GM10847 (cell line): Measurements from ENCODE around the gene TRA2A.

Experiments used
- POLR2A ChIP-seq: IDR thresholded peaks from 2 replicates; pipeline ENCODE4 v1.6.1; 2011; ENCODE audit not compliant: insufficient read length; ENCODE audit errors: extremely low read depth

The TRA2A gene

DNA sequence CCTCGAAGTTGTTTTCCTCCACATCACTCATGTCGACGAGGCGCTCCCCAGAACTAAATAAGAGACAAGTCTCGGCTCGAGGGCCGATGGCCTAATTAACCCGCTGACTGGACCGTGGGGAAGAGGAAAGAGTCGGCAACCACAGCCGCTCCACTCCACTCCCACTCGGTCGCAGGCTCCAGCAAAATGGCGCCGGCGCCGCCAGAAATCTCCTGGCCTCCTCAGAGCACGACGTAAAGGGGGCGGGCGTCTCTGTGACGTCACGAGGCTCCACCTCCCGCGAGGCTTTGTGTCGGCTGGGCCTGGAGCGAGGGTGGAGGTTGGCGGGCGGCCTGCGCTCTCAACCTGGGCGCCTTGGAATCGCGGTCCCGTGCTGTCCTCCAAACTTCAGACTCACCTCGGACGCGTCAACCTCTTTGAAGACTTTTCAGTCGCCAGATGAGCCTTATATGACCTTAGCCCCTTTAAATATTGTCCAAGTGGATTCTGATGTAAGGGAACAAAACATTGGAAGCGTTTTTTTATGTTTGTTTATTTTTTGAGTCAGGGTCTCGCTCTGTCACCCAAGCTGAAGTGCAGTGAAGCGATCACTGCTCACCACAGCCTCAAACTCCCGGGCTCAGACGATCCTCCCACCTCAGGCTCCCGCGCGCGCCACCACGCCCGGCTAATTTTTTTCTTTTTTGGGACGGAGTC lies at the start of gene TRA2A:
TRA2A (minus strand) TSS at position 188 of the 696 bp plus-strand sequence; CDS start at position 31, 157 bp downstream.
- TF ChIP-seq POLR2A: peak; percentile 93

DNA sequence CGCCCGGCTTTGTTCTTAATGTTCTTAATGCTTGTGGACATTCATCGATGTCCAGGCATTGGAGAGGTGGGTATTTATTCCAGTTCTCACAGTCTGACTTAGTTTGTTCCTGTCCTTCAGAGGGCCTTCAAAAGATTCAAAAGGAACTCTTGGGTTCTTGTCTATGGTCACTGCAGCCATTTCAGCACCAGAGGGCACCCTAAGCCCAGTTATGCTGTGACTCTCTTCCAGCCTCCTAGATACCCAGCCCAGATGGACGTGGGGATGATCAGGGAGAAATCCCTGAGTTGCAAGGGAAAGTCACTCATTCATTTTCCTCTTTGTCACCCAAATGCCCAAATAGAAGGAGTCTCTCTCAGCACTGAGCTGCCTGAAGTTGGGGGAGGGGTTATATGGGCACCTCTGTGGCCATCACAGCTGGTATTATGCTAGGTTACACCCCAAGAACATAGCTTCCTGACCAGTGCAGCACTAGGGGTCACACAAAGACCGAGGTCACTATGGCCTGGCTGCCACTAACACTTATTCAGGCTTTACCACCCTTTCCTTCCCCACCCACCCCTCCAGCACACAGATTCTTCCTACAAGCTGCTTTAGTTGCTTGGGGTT lies 38.9 kb upstream of the TRA2A start:
- TF ChIP-seq POLR2A: no peak

DNA sequence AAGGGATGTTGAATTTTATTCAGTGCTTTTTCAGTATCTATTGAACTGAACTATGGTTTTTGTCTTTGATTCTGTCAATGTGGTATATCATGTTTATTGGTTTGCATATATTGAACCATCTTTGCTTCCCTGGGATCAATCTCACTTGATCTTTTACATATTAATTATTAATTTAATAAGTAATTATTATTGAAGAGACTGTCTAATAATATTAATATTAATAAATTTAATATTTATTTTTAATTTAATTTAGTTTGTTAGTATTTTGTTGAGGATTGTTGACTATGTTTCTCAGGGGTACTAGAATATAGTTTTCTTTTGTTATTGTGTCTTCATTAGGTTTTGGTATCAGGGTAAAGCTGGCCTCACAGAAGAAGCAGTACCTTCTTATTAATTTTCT lies 26.5 kb upstream of the TRA2A start:
- no peak for TF ChIP-seq POLR2A

DNA sequence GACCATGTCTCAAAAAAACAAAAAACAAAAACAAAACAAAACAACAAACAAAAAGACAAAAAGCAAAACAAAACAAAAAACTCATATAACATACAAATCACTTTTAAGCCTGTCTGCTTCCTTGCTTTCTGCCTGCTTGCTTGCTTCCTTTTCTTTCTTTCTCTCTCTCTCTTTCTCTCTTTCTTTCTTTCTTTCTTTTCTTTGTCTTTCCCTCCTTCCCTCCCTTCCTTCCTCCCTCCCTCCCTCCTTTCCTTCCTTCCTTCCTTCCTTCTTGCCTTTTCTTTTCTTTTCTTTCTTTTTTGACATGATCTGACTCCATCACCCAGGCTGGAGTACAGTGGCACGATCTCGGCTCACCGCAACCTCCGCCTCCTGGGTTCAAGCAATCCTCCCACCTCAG lies 15.9 kb upstream of the TRA2A start:
- no peak for TF ChIP-seq POLR2A

DNA sequence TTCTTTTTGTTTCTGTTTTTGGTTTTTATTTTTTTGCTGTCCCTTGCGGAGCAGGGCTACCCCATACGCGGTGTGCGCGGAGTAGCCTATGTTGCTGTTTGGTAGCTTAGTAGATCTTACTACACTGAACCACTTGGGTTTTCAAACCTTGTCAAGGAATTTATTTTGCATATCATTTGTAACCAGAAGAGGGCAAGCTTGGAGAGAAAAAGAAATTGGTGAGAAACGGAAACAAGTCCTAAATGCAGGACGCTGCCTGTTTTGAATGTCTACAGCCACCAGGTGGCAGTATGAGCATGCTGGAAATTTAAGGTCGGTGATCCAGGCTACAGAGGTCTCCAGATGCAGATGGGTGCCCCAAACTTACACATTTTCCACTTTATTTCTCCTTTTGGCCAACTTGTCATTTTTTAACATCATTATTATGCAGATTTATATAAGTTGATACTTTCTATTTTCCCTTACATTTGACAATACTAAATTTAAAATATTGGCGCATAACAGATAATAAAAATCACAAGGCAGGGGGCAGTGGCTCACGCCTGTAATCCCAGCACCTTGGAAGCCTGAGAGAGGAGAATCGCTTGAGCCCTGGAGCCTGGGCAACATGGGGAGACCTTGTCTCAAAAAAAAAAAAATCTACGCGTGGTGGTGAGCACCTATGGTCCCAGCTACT lies 15.3 kb upstream of the TRA2A start:
- no peak for TF ChIP-seq POLR2A

DNA sequence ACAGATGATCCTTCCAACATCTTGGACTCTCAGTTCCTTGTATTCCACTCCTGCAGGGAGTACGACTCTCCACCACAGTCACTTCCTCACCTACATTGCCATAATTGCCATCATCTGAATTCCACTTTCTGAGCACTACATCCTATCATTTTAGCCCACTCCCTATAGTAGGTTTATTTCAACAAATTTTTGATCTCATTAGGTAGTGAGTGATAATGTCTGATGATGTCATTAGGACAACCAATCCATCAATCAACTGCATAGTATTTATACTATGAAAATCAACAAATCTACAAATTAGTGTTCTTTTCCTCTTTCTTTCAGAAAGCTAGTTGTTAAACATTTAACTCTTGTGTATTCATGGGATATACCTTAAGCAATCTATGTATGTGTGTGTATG lies 13.7 kb upstream of the TRA2A start:
- no peak for TF ChIP-seq POLR2A

DNA sequence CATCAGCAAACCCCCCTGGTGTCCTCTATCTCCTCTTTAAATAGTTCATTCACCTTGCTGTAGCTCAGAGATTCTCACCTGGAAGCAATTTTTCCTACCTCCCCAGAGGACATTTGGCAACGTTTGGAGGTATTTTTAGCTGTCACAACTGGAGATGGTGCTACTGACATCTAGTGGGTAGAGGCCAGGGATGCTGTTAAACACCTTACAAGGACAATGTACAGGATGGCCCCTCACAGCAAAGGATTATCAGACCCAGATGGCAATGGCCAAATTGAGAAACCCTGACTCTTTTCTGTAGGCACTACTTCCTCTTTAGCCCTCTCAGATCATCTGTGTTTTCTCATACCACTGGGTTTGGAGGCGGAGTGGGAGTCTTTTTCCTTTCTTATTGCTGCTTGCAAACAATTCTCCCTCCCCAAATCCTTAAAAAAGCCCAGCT lies 13.2 kb upstream of the TRA2A start:
- TF ChIP-seq POLR2A: no peak

DNA sequence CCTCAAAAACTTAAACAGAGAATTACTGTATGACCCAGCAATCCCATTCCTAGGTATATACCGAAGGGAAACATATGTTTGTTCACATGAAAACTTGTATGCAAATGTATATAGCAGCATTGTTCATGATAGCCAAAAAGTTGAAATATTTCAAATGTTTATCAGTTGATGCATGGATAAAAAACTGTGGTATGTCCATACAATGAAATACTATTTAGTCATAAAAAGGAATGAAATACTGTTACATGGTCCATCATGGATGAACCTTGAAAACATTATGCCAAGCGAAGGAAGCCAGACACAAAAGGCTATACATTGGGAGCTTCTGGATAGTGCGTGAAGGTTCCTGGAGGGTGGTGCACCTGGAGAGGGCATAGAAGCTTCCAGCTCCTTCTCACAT lies 11.0 kb upstream of the TRA2A start:
- TF ChIP-seq POLR2A: no peak

DNA sequence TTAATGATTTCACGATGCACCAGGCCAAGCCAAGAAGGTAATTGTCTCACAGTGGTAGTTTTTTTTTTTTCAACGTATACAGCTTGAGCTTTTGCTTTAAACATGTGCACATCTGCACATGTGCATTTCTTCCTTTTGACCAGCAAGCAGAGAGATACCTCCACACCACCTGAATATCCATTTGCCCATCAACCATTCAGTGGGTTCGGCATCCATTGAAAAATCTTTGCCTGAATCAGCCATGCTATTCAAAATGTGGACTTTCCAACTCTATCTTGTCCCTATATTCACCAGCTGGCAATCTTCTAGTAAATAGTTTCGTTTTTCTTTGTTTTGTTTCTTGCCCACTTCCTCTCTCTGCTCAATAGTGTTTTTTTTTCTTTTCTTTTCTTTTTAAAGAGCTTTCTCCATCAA lies 7.7 kb upstream of the TRA2A start:
- no peak for TF ChIP-seq POLR2A

DNA sequence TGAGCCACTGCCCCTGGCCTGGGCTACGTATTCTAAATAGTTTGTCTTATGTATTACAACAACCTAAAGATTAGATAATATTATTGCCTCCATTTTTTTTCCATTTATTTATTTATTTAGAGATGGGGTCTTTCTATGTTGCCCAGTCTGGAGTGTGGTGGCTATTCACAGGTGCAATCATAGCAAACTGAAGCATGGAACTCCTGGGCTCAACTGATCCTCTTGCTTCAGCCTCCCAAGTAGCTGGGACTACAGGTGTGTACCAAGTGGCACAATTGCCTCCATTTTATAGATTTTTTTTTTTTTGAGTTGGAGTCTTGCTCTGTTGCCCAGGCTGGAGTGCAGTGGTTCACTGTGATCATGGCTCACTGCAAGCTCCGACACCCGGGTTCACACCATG lies 6.5 kb upstream of the TRA2A start:
- no peak for TF ChIP-seq POLR2A

DNA sequence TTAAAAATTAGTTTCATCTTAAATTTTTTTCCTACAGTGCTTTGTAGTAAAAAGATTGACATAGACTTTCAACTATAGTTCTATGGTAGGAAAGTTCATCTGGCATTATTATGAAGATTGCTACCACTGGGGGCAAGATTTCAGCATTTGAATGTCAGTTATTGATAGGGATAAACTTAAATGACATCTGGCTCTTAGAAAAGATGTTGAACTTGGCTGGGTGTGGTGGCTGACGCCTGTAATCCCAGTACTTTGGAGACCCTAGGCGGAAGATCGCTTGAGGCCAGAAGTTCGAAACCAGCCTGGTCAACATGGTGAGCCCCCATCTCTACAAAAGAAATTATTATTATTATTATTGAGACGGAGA lies 1.4 kb upstream of the TRA2A start:
- no peak for TF ChIP-seq POLR2A

DNA sequence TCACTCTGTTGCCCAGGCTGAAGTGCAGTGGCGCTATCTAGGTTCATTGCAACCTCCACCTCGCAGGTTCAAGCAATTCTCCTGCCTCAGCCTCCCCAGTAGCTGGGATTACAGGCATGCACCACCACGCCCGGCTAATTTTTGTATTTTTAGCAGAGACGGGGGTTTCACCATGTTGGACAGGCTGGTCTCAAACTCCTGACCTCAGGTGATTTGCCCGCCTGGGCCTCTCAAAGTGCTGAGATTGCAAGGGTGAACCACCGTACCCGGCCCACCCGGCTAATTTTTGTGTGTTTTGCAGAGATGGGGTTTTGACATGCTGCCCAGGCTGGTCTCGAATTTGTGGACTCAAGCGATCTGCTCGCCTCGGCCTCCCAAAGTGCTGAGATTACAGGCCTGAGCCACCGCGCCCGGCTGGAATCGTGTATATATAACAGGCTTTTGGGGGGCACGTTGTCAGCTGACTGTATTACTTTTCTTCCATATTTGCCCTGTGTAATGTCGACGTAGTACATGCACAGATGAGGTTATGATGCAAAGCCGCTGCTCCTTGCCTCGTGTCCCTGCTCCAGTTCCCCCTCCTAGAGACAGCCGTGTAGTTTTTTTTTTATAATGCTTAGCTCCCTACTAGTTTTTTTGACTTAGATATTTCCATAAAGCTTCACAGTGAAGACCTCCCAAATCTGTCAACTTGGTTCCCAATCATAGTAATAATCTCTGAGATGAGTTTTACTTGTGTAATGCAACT lies 883 bp upstream of the TRA2A start:
- no peak for TF ChIP-seq POLR2A

DNA sequence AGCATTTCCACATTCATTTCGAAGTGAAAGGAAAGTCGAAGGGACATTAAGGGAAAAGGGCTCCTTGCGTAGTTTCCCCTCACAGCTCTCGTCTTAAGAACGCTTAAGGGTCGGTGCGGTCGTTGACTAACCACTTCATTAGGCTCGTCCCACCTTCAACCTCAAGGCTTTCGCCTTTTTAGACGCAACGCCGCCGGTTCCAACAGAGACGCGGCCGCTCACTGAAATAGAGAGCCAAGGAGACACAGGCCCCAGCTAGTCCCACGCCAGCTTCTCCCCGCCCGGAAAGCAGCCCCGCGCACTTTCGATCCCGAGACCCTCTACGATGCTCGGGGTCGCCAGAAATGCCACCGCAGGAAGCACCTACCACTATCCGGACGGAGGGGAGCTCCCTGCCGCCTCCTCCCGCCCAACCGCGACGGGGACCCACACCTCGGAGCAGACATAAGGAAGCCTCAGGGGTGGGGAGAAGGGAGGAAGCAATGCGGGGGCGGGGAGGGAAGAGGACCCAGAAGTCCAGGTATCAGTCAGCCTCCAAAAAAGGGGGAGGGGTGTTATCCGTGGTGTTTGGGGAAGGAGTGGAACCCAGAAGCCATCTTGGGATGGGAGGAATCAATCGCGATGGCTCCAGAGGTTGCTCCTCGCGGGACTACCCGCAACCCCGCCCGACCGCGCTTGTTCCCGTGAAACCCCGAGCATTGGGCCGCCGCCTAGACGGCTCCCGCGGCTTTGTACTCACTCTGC lies 559 bp downstream of the TRA2A start:
- no peak for TF ChIP-seq POLR2A

DNA sequence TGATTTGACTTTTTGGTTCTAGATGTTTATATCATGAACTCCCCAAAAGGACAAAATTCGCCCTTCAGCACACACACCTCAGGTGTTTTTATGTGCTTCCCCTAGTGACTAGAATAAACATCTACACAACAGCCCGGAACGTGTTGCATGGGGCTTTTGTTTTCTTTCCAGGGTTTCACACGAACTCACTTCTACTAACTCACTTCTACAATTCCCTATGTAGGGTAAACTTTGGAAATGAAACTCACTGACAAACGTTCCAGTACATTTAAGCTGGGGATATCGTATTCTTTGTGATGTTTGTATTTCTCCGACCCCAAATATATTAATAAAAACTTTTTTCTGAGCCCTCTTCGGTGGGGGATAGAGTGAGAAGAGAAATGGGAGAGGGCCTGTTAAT lies 1.4 kb downstream of the TRA2A start:
- TF ChIP-seq POLR2A: no peak

DNA sequence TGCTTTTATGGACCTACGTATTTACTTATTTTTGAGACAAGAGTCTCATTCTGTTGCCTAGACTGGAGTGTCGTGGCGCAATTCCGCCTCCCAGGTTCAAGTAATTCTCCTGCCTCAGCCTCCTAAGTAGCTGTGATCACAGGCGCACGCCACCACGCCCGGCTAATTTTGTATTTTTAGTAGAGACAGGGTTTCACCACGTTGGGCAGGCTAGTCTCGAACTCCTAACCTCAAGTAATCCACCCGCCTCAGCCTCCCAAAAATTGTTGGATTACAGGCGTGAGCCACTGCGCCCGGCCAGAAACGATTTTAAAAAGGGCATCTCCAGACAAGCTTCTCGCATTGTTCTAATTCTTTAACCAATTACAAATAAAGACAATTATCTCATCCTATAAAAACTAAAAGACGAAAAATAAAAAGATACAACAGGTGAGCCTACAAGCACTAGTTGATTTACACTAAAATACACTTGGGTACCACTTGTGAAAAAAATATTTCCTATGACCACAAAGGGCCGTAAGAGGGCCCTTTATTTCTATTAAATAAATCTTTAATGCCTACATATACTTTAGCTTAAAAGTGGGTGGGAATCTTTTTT lies 2.4 kb downstream of the TRA2A start:
- no peak for TF ChIP-seq POLR2A
